ENCODE data around the gene PTPA.

The PTPA gene

DNA sequence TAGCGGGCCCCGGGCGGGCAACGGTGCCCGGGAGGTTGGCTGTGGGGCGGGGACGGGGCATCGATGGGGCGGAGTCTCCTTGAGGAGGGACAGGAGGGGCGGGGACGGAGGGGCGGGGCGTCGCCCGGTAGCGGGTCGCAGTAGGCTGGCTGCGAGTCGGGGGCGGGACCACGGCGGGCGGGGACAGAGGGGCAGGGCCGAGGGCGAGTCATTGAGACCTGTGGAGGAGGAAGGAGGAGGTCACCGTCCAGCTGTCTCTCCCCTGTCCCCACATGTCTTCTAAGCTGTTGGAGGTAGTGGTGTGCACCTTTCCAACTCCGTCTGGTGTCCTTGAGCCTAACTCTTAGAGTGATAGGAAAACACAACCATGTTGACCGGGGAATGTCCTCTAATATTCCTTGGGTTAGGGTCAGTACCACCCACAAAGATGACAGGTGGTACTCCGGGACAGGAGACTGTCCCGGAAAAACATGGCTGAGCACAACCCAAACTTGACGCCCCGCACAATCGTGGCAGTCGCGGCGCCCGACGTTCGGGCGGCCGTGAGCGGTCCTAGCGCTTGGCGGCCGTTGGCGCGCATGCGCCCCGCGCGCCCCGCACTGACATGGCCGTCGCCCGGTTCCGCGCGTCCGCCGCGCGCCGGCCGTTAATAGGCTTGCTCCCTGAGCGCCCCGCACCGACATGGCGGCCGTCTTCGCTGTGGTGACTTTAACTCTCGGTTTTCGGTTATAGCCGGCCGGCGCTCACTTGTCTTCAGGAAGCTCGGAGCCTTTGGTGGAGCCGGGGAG is at the start of gene PTPA, which contains the start of gene CRAT:
Gene PTPA, plus strand, starts transcription at position 676 of the 788 bp plus-strand sequence. CDS start 186 bp downstream, outside the sequence.
Gene CRAT, minus strand, starts transcription at position 54 of the 788 bp plus-strand sequence. CDS start 284 bp downstream, outside the sequence.
- DNase-seq (ENCODE audit: low read depth in 1 of 2, low spot score in 1 of 2): peak; percentile 92 to 94

DNA sequence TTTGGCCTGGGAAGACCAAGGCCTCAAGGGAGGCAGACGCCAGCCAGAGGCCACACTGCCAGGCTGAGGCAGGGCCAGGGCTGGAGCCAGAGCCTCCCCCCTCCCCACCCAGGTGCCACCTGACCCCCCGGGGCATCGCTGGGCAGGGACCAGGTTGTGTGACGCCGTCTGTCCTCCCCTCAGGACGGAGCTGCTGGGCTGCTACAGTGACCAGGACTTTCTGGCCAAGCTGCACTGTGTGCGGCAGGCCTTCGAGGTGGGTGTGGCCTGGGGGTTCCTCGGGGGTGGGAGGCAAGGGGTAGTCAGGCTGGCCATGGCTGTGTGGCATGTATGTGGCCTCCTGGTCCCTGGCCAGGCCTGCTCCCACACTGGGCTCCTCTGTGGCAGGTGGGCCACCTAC is 48.2 kb upstream of the PTPA start:
- no peak for DNase-seq (ENCODE audit: low read depth in 1 of 2, low spot score in 1 of 2)

DNA sequence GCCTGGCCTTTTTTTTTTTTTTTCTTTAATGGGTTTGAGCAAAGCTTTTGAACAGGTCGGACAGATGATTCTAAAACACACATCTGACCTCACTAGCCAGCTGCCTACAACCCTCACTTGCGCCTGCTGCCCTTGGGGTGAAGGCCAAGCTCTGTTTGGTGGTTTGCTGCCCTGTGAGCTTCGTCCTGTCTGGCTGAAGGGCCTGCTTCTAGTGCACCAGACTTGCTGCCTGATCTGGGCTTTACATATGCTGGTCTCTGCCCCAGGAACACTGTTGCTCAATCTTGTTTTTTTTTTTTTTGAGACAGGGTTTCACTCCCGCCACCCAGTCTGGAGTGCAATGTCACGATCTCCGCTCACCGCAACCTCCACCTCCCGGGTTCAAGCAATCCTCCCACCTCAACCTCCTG is 46.7 kb upstream of the PTPA start:
- no peak for DNase-seq (ENCODE audit: low read depth in 1 of 2, low spot score in 1 of 2)

DNA sequence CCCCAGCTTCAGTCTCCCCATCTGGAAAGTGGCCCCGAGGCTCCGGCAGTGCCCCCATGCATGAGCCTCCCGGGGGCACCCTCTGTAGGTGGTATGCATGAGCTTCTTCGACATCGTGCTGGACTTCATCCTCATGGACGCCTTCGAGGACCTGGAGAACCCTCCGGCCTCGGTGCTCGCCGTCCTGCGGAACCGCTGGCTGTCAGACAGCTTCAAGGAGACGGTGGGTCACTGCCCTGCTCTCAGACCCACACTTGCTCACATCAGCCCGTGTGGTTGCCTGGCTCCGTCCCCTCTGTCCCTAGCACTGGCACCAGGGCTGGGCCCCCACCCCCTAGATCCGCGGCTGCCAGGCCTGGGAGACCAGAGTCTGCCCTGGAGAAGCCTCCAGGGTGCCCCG is 43.1 kb upstream of the PTPA start:
- DNase-seq (ENCODE audit: low read depth in 1 of 2, low spot score in 1 of 2): no peak

DNA sequence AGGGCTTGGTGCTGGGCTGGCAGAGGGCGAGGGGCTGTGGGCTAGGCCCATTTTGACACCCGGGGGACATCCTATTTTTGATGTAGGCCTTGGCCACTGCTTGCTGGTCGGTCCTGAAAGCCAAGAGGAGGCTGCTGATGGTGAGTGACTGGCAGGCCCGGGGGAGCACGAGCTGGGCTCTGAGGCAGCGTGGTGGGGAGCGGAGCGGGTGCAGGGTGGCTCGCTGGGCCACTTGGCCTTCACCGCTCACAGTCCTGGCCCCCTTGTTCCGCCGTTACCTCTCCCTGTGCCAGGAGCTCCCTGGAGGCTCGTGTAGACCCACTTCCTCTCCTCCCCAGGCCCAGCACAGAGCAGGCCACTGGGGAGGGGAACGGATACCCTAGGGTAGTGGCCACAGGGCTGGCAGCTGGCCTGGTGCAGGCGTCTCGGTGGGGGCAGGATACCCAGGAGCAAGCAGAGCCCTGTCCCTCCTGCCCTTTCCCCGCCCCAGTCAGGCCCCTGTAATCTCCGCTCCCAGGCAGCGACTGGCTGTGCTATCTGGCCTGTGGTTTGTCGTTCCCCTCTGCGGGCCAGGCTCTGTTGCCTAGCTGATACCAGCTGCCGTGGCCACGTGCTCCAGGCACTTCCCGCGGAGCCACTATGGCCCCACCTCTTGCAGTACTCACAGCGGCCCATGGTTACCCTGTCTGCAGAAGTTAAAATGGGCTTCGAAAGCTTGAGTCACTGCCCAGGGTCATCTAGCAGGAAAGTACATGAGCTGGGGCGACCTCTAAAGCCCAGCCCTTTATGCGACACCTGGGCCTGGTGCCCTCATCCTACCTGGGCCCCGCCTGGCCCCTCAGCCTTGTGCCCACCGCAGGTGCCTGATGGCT is 42.0 kb upstream of the PTPA start:
- DNase-seq (ENCODE audit: low read depth in 1 of 2, low spot score in 1 of 2): peak; percentile 14 to 17

DNA sequence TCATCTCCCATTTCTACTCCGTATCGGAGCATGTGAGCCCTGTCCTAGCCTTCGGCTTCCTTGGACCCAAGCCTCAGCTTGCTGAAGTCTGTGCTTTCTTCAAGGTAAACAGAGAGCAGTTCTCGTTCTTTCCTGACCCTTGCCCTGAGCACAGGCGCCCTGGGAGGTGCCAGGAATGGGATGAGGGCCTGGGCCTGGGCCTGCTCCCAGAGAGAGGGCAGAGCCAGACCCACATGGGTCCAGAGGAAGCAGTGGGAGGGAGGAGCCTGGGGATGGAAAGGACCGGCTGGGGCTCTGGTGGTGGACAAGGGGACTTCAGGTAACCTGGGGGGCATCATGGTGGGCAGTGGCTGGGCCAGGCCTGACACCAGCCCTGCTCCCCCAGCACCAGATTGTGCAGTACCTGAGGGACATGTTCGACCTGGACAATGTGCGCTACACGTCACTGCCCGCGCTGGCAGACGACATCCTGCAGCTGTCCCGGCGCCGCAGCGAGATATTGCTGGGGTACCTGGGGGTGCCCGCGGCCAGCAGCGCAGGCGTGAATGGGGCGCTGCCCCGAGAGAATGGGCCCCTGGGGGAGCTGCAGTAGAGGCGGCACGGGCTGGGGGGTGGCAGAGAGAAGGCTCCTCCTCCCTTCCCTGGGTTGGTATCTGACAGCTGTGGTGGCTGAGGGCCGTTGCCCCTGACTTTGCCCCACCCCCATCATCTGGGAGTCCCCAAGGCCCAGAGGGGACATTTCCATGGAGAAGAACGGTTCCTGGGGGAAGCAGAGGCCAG is 41.2 kb upstream of the PTPA start:
- no peak for DNase-seq (ENCODE audit: low read depth in 1 of 2, low spot score in 1 of 2)

DNA sequence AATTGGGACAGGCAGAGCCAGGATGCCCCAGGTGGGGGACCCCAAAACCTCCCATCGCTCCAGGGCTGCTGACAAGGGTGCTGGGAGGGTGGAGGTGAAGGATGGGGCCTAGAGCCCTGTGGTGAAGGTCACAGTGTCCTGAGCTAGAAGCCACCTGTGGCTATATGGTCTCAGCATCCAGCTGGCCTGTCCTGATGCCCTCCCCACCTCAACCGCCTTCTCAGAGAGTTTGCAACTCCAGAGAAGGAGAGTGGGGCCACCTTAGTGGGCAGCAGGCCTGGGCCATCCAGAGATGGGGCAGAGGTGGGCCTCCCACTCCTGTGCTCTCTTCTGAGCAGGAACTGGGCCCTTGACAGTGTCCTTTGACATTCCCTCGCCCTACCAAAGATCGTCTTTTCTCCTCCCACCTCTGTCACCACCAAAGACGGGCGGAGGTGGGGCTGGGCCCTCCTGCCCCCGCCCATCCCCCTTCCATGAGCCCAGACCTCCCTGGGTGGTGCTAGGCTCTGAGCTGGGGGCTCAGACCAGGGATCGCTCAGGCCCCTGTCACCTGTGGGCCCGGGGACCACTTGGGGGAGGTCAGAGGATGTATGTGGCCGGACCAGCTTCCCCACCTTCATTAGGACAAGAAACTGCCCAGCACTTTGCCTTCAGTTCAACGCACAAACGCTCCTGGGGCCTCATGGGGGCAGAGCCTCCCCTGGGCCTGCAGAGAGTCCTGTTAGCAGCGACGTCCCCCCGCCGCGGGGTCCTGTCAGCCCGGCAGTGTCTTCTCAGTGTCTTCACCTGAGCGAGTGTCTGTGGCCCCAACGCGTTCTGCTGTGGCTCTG is 40.3 kb upstream of the PTPA start:
- no peak for DNase-seq (ENCODE audit: low read depth in 1 of 2, low spot score in 1 of 2)

DNA sequence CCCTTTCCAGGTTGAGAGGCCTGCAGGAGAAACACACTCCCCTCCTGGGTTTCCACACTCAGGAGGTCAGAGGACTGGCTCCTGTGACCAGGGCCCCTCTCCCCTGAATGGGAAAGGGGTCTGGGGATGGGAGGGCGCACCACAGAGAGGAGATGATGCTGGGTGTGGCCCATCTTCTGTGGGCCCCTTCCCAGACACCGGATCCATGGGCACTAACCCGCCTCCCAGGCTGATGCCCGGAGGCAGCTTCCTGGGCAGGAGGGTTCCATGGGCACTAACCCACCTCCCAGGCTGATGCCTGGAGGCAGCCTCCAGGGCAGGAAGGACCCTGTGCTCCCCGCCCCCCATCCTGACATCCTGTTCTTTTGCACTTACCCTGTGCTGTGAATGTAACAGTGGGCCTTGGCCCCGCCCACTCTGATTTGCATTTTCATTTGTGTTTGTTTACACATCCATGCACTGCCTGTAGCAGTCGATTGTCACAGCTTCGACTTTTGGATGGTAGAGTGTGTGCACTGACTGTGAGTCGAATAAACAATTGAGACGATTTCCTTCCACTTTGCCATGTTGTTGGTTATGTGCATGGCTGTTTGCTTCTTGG is 39.6 kb upstream of the PTPA start:
- DNase-seq (ENCODE audit: low read depth in 1 of 2, low spot score in 1 of 2): no peak

DNA sequence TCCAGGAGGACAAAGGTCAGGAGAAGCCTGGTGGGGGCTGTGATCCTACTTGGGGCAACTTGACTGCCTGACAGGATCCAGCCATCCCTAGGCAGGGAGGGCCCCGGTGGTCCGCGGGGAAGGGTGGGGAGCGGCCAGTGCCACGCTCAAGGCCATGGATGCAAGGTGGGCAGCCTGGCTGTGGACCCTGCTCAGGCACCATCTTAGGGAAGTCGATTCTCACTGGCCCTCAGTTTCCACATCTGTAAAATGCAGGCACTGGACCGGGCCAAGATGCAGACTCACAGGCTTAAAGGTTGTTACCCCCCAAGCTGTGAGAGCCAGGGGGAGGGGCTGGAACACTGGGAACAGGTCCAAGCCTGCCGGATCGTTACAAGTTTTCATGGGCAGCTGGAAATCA is 39.0 kb upstream of the PTPA start:
- no peak for DNase-seq (ENCODE audit: low read depth in 1 of 2, low spot score in 1 of 2)

DNA sequence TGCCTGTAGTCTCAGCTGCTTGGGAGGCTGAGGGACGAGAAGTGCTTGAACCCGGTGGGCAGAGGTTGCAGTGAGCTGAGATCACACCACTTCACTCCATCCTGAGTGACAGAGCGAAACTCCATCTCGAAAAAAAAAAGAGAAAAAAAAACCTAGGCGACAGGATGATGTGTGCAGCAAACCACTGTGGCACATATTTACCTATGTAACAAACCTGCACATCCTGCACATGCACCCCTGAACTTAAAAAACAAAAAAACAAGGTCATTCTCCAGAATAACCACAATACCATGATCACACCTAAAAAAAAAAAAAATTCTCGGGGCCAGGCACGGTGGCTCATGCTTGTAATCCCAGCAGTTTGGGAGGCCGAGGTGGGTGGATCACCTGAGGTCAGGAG is 37.8 kb upstream of the PTPA start:
- DNase-seq (ENCODE audit: low read depth in 1 of 2, low spot score in 1 of 2): no peak

DNA sequence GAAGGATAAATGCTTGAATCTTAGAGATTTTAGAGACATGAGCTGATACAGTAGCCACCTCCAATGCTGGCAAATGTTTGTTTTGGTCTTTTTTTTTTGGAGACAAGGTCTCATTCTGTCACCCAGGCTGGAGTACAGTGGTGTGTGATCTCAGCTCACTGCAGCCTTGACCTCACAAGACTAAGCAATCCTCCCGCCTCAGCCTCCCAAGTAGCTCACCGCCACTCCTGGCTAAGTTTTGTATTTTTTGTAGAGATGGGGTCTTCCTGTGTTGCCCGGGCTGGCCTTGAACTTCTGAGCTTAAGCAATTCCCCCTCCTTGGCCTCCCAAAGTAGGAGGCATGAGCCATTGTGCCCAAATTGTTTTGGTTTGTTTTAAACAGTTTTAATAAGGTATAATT is 37.1 kb upstream of the PTPA start:
- no peak for DNase-seq (ENCODE audit: low read depth in 1 of 2, low spot score in 1 of 2)

DNA sequence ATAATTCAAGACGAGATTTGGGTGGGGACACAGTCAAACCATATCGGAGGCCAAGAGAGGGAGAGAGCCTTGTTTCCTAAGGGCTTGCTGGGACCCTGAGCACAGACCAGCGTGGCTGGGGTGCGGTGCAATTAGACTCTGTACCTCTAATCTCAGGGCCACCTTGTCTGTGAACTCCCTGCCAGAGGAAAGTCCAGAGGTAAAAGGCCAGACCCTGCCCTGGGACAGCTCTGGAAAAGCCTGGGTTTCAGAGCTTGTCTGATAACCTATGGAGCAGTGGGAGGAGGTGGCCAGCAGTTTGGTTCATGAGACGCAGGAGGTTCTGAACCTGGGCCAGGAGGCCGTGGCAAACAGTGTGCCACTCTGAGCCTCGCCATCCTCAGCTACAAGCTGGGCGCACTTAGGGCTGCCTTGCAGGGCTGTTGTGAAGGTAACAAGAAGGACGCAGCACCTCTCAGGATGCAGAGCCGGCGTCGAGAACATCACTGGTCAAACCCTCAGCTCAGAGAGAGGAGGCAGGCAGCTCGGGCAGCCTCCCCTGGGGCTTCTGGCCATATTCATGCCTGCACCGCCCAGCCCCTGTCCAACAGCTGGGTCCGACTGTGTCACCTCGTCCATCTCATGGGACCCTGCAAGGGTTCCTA is 35.1 kb upstream of the PTPA start:
- no peak for DNase-seq (ENCODE audit: low read depth in 1 of 2, low spot score in 1 of 2)

DNA sequence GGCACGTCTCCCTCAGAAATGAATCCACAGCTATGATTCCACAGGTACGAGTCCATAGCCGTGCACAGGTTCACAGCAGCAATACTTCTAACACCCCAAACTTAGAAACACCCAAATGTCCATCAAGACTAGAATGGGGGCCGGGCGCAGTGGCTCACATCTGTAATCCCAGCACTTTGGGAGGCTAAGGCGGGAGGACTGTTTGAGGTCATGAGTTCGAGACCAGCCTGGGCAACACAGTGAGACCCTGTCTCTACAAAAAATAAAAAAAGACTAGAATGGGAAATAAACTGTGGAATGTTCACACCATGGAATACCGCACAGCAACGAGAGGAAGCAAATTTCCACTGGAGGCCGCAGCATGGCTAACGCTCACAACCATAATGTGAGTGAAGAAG is 34.6 kb upstream of the PTPA start:
- no peak for DNase-seq (ENCODE audit: low read depth in 1 of 2, low spot score in 1 of 2)

DNA sequence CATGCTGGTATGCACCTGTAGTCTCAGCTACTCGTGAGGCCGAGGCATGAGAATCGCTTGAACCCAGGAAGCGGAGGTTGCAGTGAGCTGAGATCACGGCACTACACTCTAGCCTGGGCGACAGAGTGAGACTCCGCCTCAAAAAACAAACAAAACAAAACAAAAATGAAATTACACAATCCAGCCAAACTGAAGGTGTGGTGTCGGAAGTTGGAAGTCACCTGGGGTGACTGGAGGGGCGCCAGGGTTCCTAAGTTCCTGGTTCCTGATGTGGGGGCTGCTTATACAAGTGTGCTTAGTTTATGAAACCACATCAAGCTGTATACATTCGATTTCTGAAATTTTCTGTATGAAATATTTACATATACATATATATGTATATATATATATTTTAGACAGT is 34.0 kb upstream of the PTPA start:
- no peak for DNase-seq (ENCODE audit: low read depth in 1 of 2, low spot score in 1 of 2)

DNA sequence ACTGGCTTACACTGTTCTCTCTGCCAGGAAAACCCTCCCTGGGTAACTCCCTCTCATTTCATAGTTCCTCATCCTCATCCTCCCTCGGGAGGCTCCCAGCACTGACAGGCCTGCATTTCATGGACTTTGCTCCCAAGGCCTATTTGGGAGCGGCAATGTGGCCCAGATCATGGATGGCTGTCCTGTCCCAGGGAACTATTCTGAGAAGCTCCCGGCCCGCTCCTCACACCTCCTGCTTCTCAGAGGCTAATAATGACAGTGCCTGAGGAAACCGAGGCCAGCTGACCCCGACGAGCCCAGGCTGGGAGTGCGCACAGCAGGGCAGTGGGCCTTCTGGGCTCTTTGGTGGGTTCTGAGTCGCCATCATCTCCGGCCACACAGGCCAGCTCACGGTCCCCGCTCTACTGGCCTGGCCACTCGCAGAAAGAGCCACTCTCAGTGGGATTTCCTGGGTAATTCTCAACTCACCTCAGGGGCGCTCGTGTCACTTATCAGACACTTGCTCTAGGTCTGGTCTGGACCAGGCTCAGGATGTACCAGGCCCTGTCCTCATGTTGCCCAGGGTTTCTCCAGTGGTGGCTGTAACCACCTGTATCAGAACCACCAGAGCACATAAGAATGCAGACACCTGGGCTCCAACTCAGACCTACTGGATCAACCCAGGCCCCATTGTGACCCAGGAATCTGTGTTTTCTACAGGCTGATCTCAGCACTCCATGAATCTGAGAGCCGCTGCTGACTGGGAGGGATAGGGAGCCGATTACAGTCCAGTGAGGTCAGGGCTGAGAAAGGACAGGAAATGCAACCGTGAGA is 32.3 kb upstream of the PTPA start:
- no peak for DNase-seq (ENCODE audit: low read depth in 1 of 2, low spot score in 1 of 2)

DNA sequence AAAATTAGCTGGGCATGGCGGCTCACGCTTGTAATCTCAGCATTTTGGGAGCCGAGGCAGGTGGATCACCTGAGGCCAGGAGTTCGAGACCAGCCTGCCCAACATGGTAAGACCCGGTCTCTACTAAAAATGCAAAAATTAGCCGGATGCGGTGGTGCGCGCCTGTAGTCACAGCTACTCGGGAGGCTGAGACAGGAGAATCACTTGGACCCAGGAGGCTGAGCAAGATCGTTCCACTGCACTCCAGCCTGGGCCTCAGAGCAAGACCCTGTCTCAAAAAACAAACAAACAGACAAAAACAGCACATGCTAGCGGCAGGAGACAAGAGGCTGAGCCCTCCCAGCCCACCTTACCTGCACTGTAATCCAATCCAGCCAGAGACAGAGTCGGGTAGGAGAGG is 31.4 kb upstream of the PTPA start:
- no peak for DNase-seq (ENCODE audit: low read depth in 1 of 2, low spot score in 1 of 2)

DNA sequence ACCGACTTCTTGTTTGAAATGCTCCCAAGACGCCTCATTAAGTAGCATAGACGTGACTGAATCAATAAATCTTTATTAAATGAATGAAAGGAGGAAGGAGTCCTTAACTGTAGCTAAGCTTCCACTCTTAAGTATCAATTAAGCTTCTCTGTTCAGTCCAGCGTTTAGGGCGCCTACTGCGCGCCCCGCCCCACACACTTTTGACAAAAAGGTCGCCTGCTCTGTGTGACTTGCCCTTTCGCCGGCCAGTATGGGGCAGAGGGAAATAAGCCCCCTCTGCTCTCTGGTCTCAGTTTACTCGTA is 31.0 kb upstream of the PTPA start:
- no peak for DNase-seq (ENCODE audit: low read depth in 1 of 2, low spot score in 1 of 2)

DNA sequence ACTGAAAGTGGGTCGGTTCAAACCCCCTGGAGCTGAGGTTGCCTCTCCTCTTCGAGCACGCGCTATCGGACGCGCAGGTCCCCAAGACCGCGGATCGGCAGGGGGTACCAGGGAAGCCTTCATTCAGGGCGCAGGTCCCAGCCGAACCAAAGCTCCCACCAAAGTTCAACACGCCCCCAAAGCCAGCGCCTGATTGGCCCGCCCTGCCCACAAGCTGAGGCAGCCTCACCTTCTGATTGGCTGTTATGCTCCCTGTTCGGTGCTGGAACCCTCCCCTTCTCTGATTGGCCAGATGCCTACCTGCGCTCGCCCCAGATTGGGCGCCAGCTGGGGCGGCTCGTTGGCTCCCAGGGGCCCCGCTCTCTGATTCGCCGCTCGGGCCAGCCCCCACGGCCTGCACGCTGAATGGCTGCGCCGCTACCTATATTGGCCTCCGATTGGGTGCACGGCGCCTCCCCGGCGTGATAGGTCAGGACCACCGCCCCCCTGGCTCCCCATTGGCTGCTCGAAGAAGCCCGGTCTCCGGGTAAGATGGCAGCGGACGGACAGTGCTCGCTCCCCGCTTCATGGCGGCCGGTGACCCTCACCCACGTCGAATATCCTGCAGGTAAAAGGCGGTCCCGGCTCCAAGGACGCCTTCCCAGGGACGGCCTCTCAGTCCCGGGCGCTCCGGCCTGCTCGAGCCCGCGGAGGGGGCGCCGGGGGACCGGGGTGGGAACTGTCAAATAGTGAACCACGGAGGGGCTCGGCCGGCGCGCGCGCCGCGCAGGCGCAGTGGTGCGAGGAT is 30.4 kb upstream of the PTPA start, which contains the start of gene DOLPP1:
Gene DOLPP1, plus strand, starts transcription at position 511 of the 787 bp plus-strand sequence. Its CDS starts 21 bp downstream, at position 532.
- DNase-seq (ENCODE audit: low read depth in 1 of 2, low spot score in 1 of 2): peak; percentile 96 to 97
